Kidney glomerular epithelial cell (primary cell): Measurements from ENCODE around the gene DHX15.

ENCODE experiments used
- DNase-seq: peaks from one replicate; lab custom pipeline; 2025; lab: John Stamatoyannopoulos, UW

Gene DHX15

GRCh38 chr4:24582235-24582832, 2.0 kb downstream of the DHX15 start:
- DNase-seq, result no peak

GRCh38 chr4:24578364-24578763, 6.0 kb downstream of the DHX15 start:
- no peak for DNase-seq

GRCh38 chr4:24576276-24576675, 8.1 kb downstream of the DHX15 start:
- no peak for DNase-seq

GRCh38 chr4:24574236-24574635, 10.1 kb downstream of the DHX15 start:
- no peak for DNase-seq

- DNase-seq, result no peak
Measured at GRCh38 chr4:24573582-24573981, 10.8 kb downstream of the DHX15 start.

GRCh38 chr4:24570574-24571236, 13.6 kb downstream of the DHX15 start:
- DNase-seq, result no peak

GRCh38 chr4:24570172-24570571, 14.2 kb downstream of the DHX15 start:
- DNase-seq, result no peak

GRCh38 chr4:24569662-24570061, 14.7 kb downstream of the DHX15 start:
- no peak for DNase-seq

GRCh38 chr4:24568425-24568824, 15.9 kb downstream of the DHX15 start:
- DNase-seq, result no peak

GRCh38 chr4:24565054-24565453, 19.3 kb downstream of the DHX15 start:
- DNase-seq, result no peak

- DNase-seq, result no peak
Measured at GRCh38 chr4:24564488-24564887, 19.9 kb downstream of the DHX15 start.

- no peak for DNase-seq
Measured at GRCh38 chr4:24561438-24562139, 22.8 kb downstream of the DHX15 start.

GRCh38 chr4:24560868-24561368, 23.4 kb downstream of the DHX15 start:
- no peak for DNase-seq

GRCh38 chr4:24559889-24560288, 24.5 kb downstream of the DHX15 start:
- DNase-seq, result no peak

- no peak for DNase-seq
Measured at GRCh38 chr4:24559032-24559821, 25.1 kb downstream of the DHX15 start.

GRCh38 chr4:24557026-24558025, 27.0 kb downstream of the DHX15 start:
- DNase-seq, result no peak

- no peak for DNase-seq
Measured at GRCh38 chr4:24551492-24552289, 32.7 kb downstream of the DHX15 start.

GRCh38 chr4:24550441-24551175, 33.7 kb downstream of the DHX15 start:
- DNase-seq, result no peak

- peak; percentile 17 for DNase-seq
Measured at GRCh38 chr4:24547979-24548378, 36.4 kb downstream of the DHX15 start.
